Subcutaneous abdominal adipose tissue (tissue), 5 donors: ENCODE measurements around the gene NAALADL2.

ENCODE experiments used
- H3K27ac ChIP-seq: one replicate; pipeline ENCODE4 v1.7.0; 2013; ENCODE audit warnings: low read depth, mild to moderate bottlenecking, inconsistent platforms, low read length, moderate library complexity
- H3K27me3 ChIP-seq, 5 donors: one replicate each; pipeline ENCODE4 v1.7.0; 2013; ENCODE audit warnings: low read length in 5 of 5, inconsistent platforms in 1 of 5; ENCODE audit not compliant: control insufficient read depth in 5 of 5, insufficient read depth in 4 of 5
- H3K36me3 ChIP-seq, 5 donors: one replicate each; pipeline ENCODE4 v1.7.0; 2013; ENCODE audit warnings: low read length in 5 of 5; ENCODE audit not compliant: control insufficient read depth in 5 of 5, insufficient read depth in 5 of 5
- H3K4me1 ChIP-seq, 5 donors: one replicate each; pipeline ENCODE4 v1.7.0; 2013; ENCODE audit warnings: low read length in 5 of 5, mild to moderate bottlenecking in 3 of 5, moderate library complexity in 1 of 5; ENCODE audit not compliant: control insufficient read depth in 5 of 5, insufficient read depth in 5 of 5
- H3K4me3 ChIP-seq, 5 donors: one replicate each; pipeline ENCODE4 v1.7.0; 2013; ENCODE audit warnings: low read length in 5 of 5, low read depth in 1 of 5
- H3K9ac ChIP-seq, 5 donors: one replicate each; pipeline ENCODE4 v1.7.0; 2013; ENCODE audit warnings: low read length in 5 of 5, mild to moderate bottlenecking in 4 of 5, moderate library complexity in 3 of 5
- H3K9me3 ChIP-seq, 5 donors: one replicate each; pipeline ENCODE4 v1.7.0; 2013; ENCODE audit warnings: low read length in 5 of 5; ENCODE audit not compliant: control insufficient read depth in 5 of 5
- donor health status: healthy.
- donor health status: healthy.
- donor health status: healthy.
- donor health status: healthy.
- donor health status: healthy.

The NAALADL2 gene

GRCh38 chr3:175554801-175555200, 695.7 kb downstream of the NAALADL2 start:
- no peak overlapping the region for H3K27ac ChIP-seq
- peaks cover 0 to 7% (median 3%) of the 10 kb centered on the region in 5 donors for H3K9me3 ChIP-seq
- H3K36me3 ChIP-seq, result no peaks in the 10 kb centered on the region
- H3K4me1 ChIP-seq, result no peaks in the 10 kb centered on the region
- H3K27me3 ChIP-seq, result no peaks in the 10 kb centered on the region
- H3K4me3 ChIP-seq, result no peak overlapping the region
- no peak overlapping the region for H3K9ac ChIP-seq

- Histone ChIP-seq H3K27ac (no peak overlapping the region), H3K9ac (no peak overlapping the region), H3K27me3 (no peaks in the 10 kb centered on the region), H3K4me1 (no peaks in the 10 kb centered on the region), H3K36me3 (no peaks in the 10 kb centered on the region), H3K4me3 (no peak overlapping the region), H3K9me3 (peaks cover 0 to 7% (median 3%) of the 10 kb centered on the region in 5 donors)
Measured at GRCh38 chr3:175558261-175558660, 699.1 kb downstream of the NAALADL2 start.

- H3K27me3 ChIP-seq, result no peaks in the 10 kb centered on the region
- peaks cover 0 to 3% (median 0%) of the 10 kb centered on the region in 5 donors for H3K9me3 ChIP-seq
- H3K27ac ChIP-seq, result no peak overlapping the region
- H3K4me1 ChIP-seq, result peaks cover 0 to 8% (median 0%) of the 10 kb centered on the region in 5 donors
- no peak overlapping the region for H3K4me3 ChIP-seq
- no peak overlapping the region for H3K9ac ChIP-seq
- no peaks in the 10 kb centered on the region for H3K36me3 ChIP-seq
Measured at GRCh38 chr3:175564363-175564762, 705.2 kb downstream of the NAALADL2 start.

- Histone ChIP-seq H3K4me1 (peaks cover 0 to 8% (median 0%) of the 10 kb centered on the region in 5 donors), H3K9me3 (no peaks in the 10 kb centered on the region), H3K9ac (no peak overlapping the region), H3K27me3 (no peaks in the 10 kb centered on the region), H3K4me3 (no peak overlapping the region), H3K27ac (no peak overlapping the region), H3K36me3 (no peaks in the 10 kb centered on the region)
Measured at GRCh38 chr3:175571096-175571495, 712.0 kb downstream of the NAALADL2 start.

GRCh38 chr3:175573226-175573625, 714.1 kb downstream of the NAALADL2 start:
- Histone ChIP-seq H3K27me3 (no peaks in the 10 kb centered on the region), H3K36me3 (no peaks in the 10 kb centered on the region), H3K9me3 (no peaks in the 10 kb centered on the region), H3K9ac (no peak overlapping the region), H3K27ac (no peak overlapping the region), H3K4me3 (no peak overlapping the region), H3K4me1 (peaks cover 0 to 8% (median 0%) of the 10 kb centered on the region in 5 donors)

GRCh38 chr3:175580318-175580717, 721.2 kb downstream of the NAALADL2 start:
- no peak overlapping the region for H3K27ac ChIP-seq
- H3K27me3 ChIP-seq, result no peaks in the 10 kb centered on the region
- no peak overlapping the region for H3K4me3 ChIP-seq
- H3K4me1 ChIP-seq, result no peaks in the 10 kb centered on the region
- no peaks in the 10 kb centered on the region for H3K36me3 ChIP-seq
- H3K9ac ChIP-seq, result no peak overlapping the region
- H3K9me3 ChIP-seq, result no peaks in the 10 kb centered on the region

- no peak overlapping the region for H3K27ac ChIP-seq
- H3K4me1 ChIP-seq, result no peaks in the 10 kb centered on the region
- no peak overlapping the region for H3K9ac ChIP-seq
- H3K27me3 ChIP-seq, result no peaks in the 10 kb centered on the region
- H3K36me3 ChIP-seq, result no peaks in the 10 kb centered on the region
- no peak overlapping the region for H3K4me3 ChIP-seq
- H3K9me3 ChIP-seq, result peaks cover 0 to 2% (median 0%) of the 10 kb centered on the region in 5 donors
Measured at GRCh38 chr3:175585898-175586297, 726.8 kb downstream of the NAALADL2 start.

- Histone ChIP-seq H3K27ac (no peak overlapping the region), H3K9ac (no peak overlapping the region), H3K36me3 (no peaks in the 10 kb centered on the region), H3K4me1 (no peaks in the 10 kb centered on the region), H3K27me3 (no peaks in the 10 kb centered on the region), H3K4me3 (no peak overlapping the region), H3K9me3 (peaks cover 0 to 12% (median 0%) of the 10 kb centered on the region in 5 donors)
Measured at GRCh38 chr3:175590745-175591144, 731.6 kb downstream of the NAALADL2 start.

- Histone ChIP-seq H3K9ac (no peak overlapping the region), H3K27me3 (no peaks in the 10 kb centered on the region), H3K4me1 (no peaks in the 10 kb centered on the region), H3K27ac (no peak overlapping the region), H3K4me3 (no peak overlapping the region), H3K36me3 (no peaks in the 10 kb centered on the region), H3K9me3 (peaks cover 0 to 12% (median 0%) of the 10 kb centered on the region in 5 donors)
Measured at GRCh38 chr3:175591375-175591774, 732.2 kb downstream of the NAALADL2 start.

- no peak overlapping the region for H3K27ac ChIP-seq
- peaks cover 0 to 10% (median 0%) of the 10 kb centered on the region in 5 donors for H3K9me3 ChIP-seq
- no peak overlapping the region for H3K4me3 ChIP-seq
- H3K27me3 ChIP-seq, result no peaks in the 10 kb centered on the region
- no peak overlapping the region for H3K9ac ChIP-seq
- H3K4me1 ChIP-seq, result no peaks in the 10 kb centered on the region
- H3K36me3 ChIP-seq, result no peaks in the 10 kb centered on the region
Measured at GRCh38 chr3:175593331-175593730, 734.2 kb downstream of the NAALADL2 start.

- Histone ChIP-seq H3K4me3 (no peak overlapping the region), H3K36me3 (no peaks in the 10 kb centered on the region), H3K9ac (no peak overlapping the region), H3K27ac (no peak overlapping the region), H3K27me3 (no peaks in the 10 kb centered on the region), H3K9me3 (peaks cover 0 to 10% (median 0%) of the 10 kb centered on the region in 5 donors), H3K4me1 (no peaks in the 10 kb centered on the region)
Measured at GRCh38 chr3:175598740-175599139, 739.6 kb downstream of the NAALADL2 start.
